ENCODE data around the gene RPS6KA5.

The RPS6KA5 gene

GRCh38 chr14:90966493-90966892, 93.9 kb downstream of the RPS6KA5 start:
- no peaks in the 10 kb centered on the region for H3K9me3 ChIP-seq (replicated peaks; ENCODE audit: insufficient read depth, low read length)
- DNase-seq, result no peak
- H3K27ac ChIP-seq (ENCODE audit: low read length), result no peak overlapping the region
- no peak overlapping the region for H2AFZ ChIP-seq (ENCODE audit: low read length)
- no peak for TF ChIP-seq EZH2phosphoT487 (IDR thresholded peaks at IDR 0.05; ENCODE audit: low read length)
- no peak for TF ChIP-seq EZH2 (optimal IDR thresholded peaks at IDR 0.05; ENCODE audit: low read depth, low read length)
- TF ChIP-seq, protein P1, sequence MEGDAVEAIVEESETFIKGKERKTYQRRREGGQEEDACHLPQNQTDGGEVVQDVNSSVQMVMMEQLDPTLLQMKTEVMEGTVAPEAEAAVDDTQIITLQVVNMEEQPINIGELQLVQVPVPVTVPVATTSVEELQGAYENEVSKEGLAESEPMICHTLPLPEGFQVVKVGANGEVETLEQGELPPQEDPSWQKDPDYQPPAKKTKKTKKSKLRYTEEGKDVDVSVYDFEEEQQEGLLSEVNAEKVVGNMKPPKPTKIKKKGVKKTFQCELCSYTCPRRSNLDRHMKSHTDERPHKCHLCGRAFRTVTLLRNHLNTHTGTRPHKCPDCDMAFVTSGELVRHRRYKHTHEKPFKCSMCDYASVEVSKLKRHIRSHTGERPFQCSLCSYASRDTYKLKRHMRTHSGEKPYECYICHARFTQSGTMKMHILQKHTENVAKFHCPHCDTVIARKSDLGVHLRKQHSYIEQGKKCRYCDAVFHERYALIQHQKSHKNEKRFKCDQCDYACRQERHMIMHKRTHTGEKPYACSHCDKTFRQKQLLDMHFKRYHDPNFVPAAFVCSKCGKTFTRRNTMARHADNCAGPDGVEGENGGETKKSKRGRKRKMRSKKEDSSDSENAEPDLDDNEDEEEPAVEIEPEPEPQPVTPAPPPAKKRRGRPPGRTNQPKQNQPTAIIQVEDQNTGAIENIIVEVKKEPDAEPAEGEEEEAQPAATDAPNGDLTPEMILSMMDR (IDR thresholded peaks at IDR 0.05; ENCODE audit: low read length), result no peak
- no peaks in the 10 kb centered on the region for H3K79me2 ChIP-seq (ENCODE audit: low read length)
- no peak overlapping the region for H3K9ac ChIP-seq (ENCODE audit: low read length)
- H4K20me1 ChIP-seq (ENCODE audit: insufficient read depth, low read length), result no peaks in the 10 kb centered on the region
- H3F3A ChIP-seq (ENCODE audit: insufficient read depth, low read length), result no peaks in the 10 kb centered on the region
- no peaks in the 10 kb centered on the region for H3K27me3 ChIP-seq (replicated peaks; ENCODE audit: insufficient read depth, low read length)
- H3K4me2 ChIP-seq (ENCODE audit: low read depth, low read length), result no peak overlapping the region
- no peaks in the 10 kb centered on the region for H3K36me3 ChIP-seq (replicated peaks; ENCODE audit: insufficient read depth, low read length)
- no peak overlapping the region for H3K4me3 ChIP-seq (ENCODE audit: low read length)
- no peaks in the 10 kb centered on the region for H3K4me1 ChIP-seq (ENCODE audit: low read length)
- no peaks in the 10 kb centered on the region for H3K9me2 ChIP-seq (replicated peaks; ENCODE audit: insufficient read depth, low read length)

- no peaks in the 10 kb centered on the region for H3K4me1 ChIP-seq (ENCODE audit: low read length)
- no peaks in the 10 kb centered on the region for H3K79me2 ChIP-seq (ENCODE audit: low read length)
- H3K9me2 ChIP-seq (replicated peaks; ENCODE audit: insufficient read depth, low read length), result no peaks in the 10 kb centered on the region
- H3K27me3 ChIP-seq (replicated peaks; ENCODE audit: insufficient read depth, low read length), result no peaks in the 10 kb centered on the region
- no peak overlapping the region for H3K9ac ChIP-seq (ENCODE audit: low read length)
- H2AFZ ChIP-seq (ENCODE audit: low read length), result no peak overlapping the region
- H3K36me3 ChIP-seq (replicated peaks; ENCODE audit: insufficient read depth, low read length), result no peaks in the 10 kb centered on the region
- no peaks in the 10 kb centered on the region for H4K20me1 ChIP-seq (ENCODE audit: insufficient read depth, low read length)
- TF ChIP-seq EZH2 (optimal IDR thresholded peaks at IDR 0.05; ENCODE audit: low read depth, low read length), result no peak
- TF ChIP-seq, protein P1 (IDR thresholded peaks at IDR 0.05; ENCODE audit: low read length), result no peak
- TF ChIP-seq EZH2phosphoT487 (IDR thresholded peaks at IDR 0.05; ENCODE audit: low read length), result no peak
- no peaks in the 10 kb centered on the region for H3K9me3 ChIP-seq (replicated peaks; ENCODE audit: insufficient read depth, low read length)
- no peak overlapping the region for H3K4me2 ChIP-seq (ENCODE audit: low read depth, low read length)
- no peak for DNase-seq
- H3K27ac ChIP-seq (ENCODE audit: low read length), result no peak overlapping the region
- no peaks in the 10 kb centered on the region for H3F3A ChIP-seq (ENCODE audit: insufficient read depth, low read length)
- H3K4me3 ChIP-seq (ENCODE audit: low read length), result no peak overlapping the region
These were observed 94.7 kb downstream of the RPS6KA5 start for GRCh38 chr14:90965765-90966164.

- H3K36me3 ChIP-seq (replicated peaks; ENCODE audit: insufficient read depth, low read length), result no peaks in the 10 kb centered on the region
- H2AFZ ChIP-seq (ENCODE audit: low read length), result no peak overlapping the region
- DNase-seq, result no peak
- TF ChIP-seq EZH2phosphoT487 (IDR thresholded peaks at IDR 0.05; ENCODE audit: low read length) (no peak), EZH2 (optimal IDR thresholded peaks at IDR 0.05; ENCODE audit: low read depth, low read length) (no peak)
- TF ChIP-seq, protein P1 (IDR thresholded peaks at IDR 0.05; ENCODE audit: low read length), result no peak
- no peak overlapping the region for H3K4me3 ChIP-seq (ENCODE audit: low read length)
- no peaks in the 10 kb centered on the region for H4K20me1 ChIP-seq (ENCODE audit: insufficient read depth, low read length)
- no peak overlapping the region for H3K27ac ChIP-seq (ENCODE audit: low read length)
- H3K27me3 ChIP-seq (replicated peaks; ENCODE audit: insufficient read depth, low read length), result no peaks in the 10 kb centered on the region
- H3F3A ChIP-seq (ENCODE audit: insufficient read depth, low read length), result no peaks in the 10 kb centered on the region
- H3K9me3 ChIP-seq (replicated peaks; ENCODE audit: insufficient read depth, low read length), result no peaks in the 10 kb centered on the region
- no peak overlapping the region for H3K4me2 ChIP-seq (ENCODE audit: low read depth, low read length)
- no peaks in the 10 kb centered on the region for H3K4me1 ChIP-seq (ENCODE audit: low read length)
- H3K9me2 ChIP-seq (replicated peaks; ENCODE audit: insufficient read depth, low read length), result no peaks in the 10 kb centered on the region
- no peak overlapping the region for H3K9ac ChIP-seq (ENCODE audit: low read length)
- no peaks in the 10 kb centered on the region for H3K79me2 ChIP-seq (ENCODE audit: low read length)
These were observed 97.1 kb downstream of the RPS6KA5 start for GRCh38 chr14:90963343-90963742.
